Activated CD4-positive, alpha-beta T cell treated with anti-CD3 and anti-CD28 coated beads, Interleukin-2, amount 10 ng/mL, durations not matched to agents 7 days and 5 days (primary cell): ENCODE measurements around the gene FAM83F. TPM values are rescaled to one million over a fixed set of nuclear protein-coding genes. Genes with fewer than 3 reads are reported as not detected.
A peak's percentile ranks its signal among the peaks of the same experiment; 100 is the strongest.

Experiments
- CTCF ChIA-PET: fragments of 350-600 bp; sonication (Branson Sonifier 250); formaldehyde crosslinking; loops from one replicate; lab custom pipeline; 2021; ENCODE audit warnings: antibody characterized with exemption; lab: Charles Lee
- POLR2A ChIA-PET: fragments of 350-600 bp; sonication (Branson Sonifier 250); formaldehyde crosslinking; loops from one replicate; lab custom pipeline; 2021; ENCODE audit warnings: antibody characterized with exemption; lab: Charles Lee
- DNase-seq: peaks from one replicate; pipeline ENCODE4 v3.0.0-alpha.2; 2020
- H3K27ac Mint-ChIP-seq: one replicate; pipeline ENCODE4 v1.8.0; 2021; ENCODE audit warnings: mild to moderate bottlenecking, moderate library complexity, mixed read lengths
- H3K27me3 Mint-ChIP-seq: one replicate; pipeline ENCODE4 v1.8.0; 2021; ENCODE audit warnings: mixed read lengths
- H3K36me3 Mint-ChIP-seq: one replicate; pipeline ENCODE4 v1.8.0; 2021; ENCODE audit warnings: low read depth, mixed read lengths
- H3K4me1 Mint-ChIP-seq: one replicate; pipeline ENCODE4 v1.8.0; 2021; ENCODE audit warnings: mixed read lengths
- H3K4me3 Mint-ChIP-seq: one replicate; pipeline ENCODE4 v1.8.0; 2021; ENCODE audit warnings: mild to moderate bottlenecking, moderate library complexity, mixed read lengths
- H3K9me3 Mint-ChIP-seq: one replicate; pipeline ENCODE4 v1.8.0; 2021; ENCODE audit warnings: mixed read lengths
- total RNA-seq, 2 experiments: library from RNA; stranded (reverse); gene quantifications; one replicate each; pipeline ENCODE4 v1.2.3, GENCODE V29; 2021

Gene FAM83F
- total RNA-seq, 2 experiments from 2014 or later, result 0.04 to 0.05 TPM

GRCh38 chr22:39967996-39968972 lies 26.5 kb upstream of the FAM83F start:
- POLR2A ChIA-PET, result no interaction called here
- Mint-ChIP-seq H3K27ac (peak overlapping the region; percentile 76), H3K36me3 (peaks cover 92% of the 10 kb centered on the region), H3K9me3 (no peaks in the 10 kb centered on the region), H3K4me3 (no peak overlapping the region), H3K27me3 (no peaks in the 10 kb centered on the region), H3K4me1 (peaks cover 1% of the 10 kb centered on the region)
- no peak for DNase-seq
- CTCF ChIA-PET, result interaction anchor here (0.7 to 1.6 kb wide), 4 partner anchors 9 to 159 kb away, joined by 3 to 4 read pairs (median 3); no protein-coding TSS in a partner anchor

- ChIA-PET CTCF (interaction anchor here (0.6 to 1.7 kb wide), 3 partner anchors 8 to 232 kb away, joined by 3 to 5 read pairs (median 3); no protein-coding TSS in a partner anchor), POLR2A (no interaction called here)
- Mint-ChIP-seq H3K27ac (no peak overlapping the region), H3K36me3 (peaks cover 85% of the 10 kb centered on the region), H3K4me1 (no peaks in the 10 kb centered on the region), H3K4me3 (no peak overlapping the region), H3K9me3 (no peaks in the 10 kb centered on the region), H3K27me3 (no peaks in the 10 kb centered on the region)
- DNase-seq, result no peak
These were observed 24.0 kb upstream of the FAM83F start for GRCh38 chr22:39970742-39971141.

GRCh38 chr22:39972641-39973040 lies 22.1 kb upstream of the FAM83F start:
- Mint-ChIP-seq H3K9me3 (no peaks in the 10 kb centered on the region), H3K36me3 (peaks cover 84% of the 10 kb centered on the region), H3K4me1 (peaks cover 3% of the 10 kb centered on the region), H3K4me3 (no peak overlapping the region), H3K27me3 (no peaks in the 10 kb centered on the region), H3K27ac (no peak overlapping the region)
- DNase-seq, result no peak
- POLR2A ChIA-PET, result no interaction called here
- CTCF ChIA-PET, result interaction anchor here (0.6 kb wide), 1 partner anchor 1733 kb away, joined by 4 read pairs; no protein-coding TSS in a partner anchor

- peaks cover 7% of the 10 kb centered on the region for H3K4me1 Mint-ChIP-seq
- H3K27ac Mint-ChIP-seq, result no peak overlapping the region
- no peaks in the 10 kb centered on the region for H3K27me3 Mint-ChIP-seq
- no peak for DNase-seq
- ChIA-PET POLR2A (no interaction called here), CTCF (interaction anchor here (0.7 kb wide), 1 partner anchor 9 kb away, joined by 3 read pairs; no protein-coding TSS in a partner anchor)
- H3K4me3 Mint-ChIP-seq, result no peak overlapping the region
- peaks cover 80% of the 10 kb centered on the region for H3K36me3 Mint-ChIP-seq
- H3K9me3 Mint-ChIP-seq, result no peaks in the 10 kb centered on the region
These were observed 21.1 kb upstream of the FAM83F start for GRCh38 chr22:39973656-39974055.

GRCh38 chr22:39974065-39974464 lies 20.7 kb upstream of the FAM83F start:
- Mint-ChIP-seq H3K27me3 (no peaks in the 10 kb centered on the region), H3K36me3 (peaks cover 76% of the 10 kb centered on the region), H3K27ac (no peak overlapping the region), H3K9me3 (no peaks in the 10 kb centered on the region), H3K4me1 (peaks cover 10% of the 10 kb centered on the region), H3K4me3 (no peak overlapping the region)
- CTCF ChIA-PET, result interaction anchor here (0.7 kb wide), 1 partner anchor 9 kb away, joined by 3 read pairs; no protein-coding TSS in a partner anchor
- no peak for DNase-seq
- POLR2A ChIA-PET, result no interaction called here

- peaks cover 36% of the 10 kb centered on the region for H3K36me3 Mint-ChIP-seq
- ChIA-PET CTCF (interaction anchor here (1.1 kb wide), 1 partner anchor 11 kb away, joined by 3 read pairs; no protein-coding TSS in a partner anchor), POLR2A (no interaction called here)
- DNase-seq, result no peak
- H3K27ac Mint-ChIP-seq, result no peak overlapping the region
- no peak overlapping the region for H3K4me3 Mint-ChIP-seq
- peaks cover 26% of the 10 kb centered on the region for H3K4me1 Mint-ChIP-seq
- no peaks in the 10 kb centered on the region for H3K27me3 Mint-ChIP-seq
- no peaks in the 10 kb centered on the region for H3K9me3 Mint-ChIP-seq
These were observed 15.7 kb upstream of the FAM83F start for GRCh38 chr22:39979048-39979447.

- peaks cover 37% of the 10 kb centered on the region for H3K36me3 Mint-ChIP-seq
- no peak overlapping the region for H3K27ac Mint-ChIP-seq
- CTCF ChIA-PET, result interaction anchor here (1.1 kb wide), 1 partner anchor 10 kb away, joined by 3 read pairs; no protein-coding TSS in a partner anchor
- no peaks in the 10 kb centered on the region for H3K9me3 Mint-ChIP-seq
- H3K4me3 Mint-ChIP-seq, result no peak overlapping the region
- peaks cover 28% of the 10 kb centered on the region for H3K4me1 Mint-ChIP-seq
- POLR2A ChIA-PET, result no interaction called here
- no peaks in the 10 kb centered on the region for H3K27me3 Mint-ChIP-seq
- no peak for DNase-seq
These were observed 15.3 kb upstream of the FAM83F start for GRCh38 chr22:39979458-39979857.

- POLR2A ChIA-PET, result no interaction called here
- Mint-ChIP-seq H3K4me1 (peaks cover 38% of the 10 kb centered on the region), H3K4me3 (no peak overlapping the region), H3K36me3 (peaks cover 30% of the 10 kb centered on the region), H3K27me3 (no peaks in the 10 kb centered on the region), H3K27ac (no peak overlapping the region), H3K9me3 (no peaks in the 10 kb centered on the region)
- CTCF ChIA-PET, result no interaction called here
- DNase-seq, result no peak
These were observed 14.2 kb upstream of the FAM83F start for GRCh38 chr22:39980596-39980995.

- no peaks in the 10 kb centered on the region for H3K9me3 Mint-ChIP-seq
- H3K27me3 Mint-ChIP-seq, result no peaks in the 10 kb centered on the region
- H3K36me3 Mint-ChIP-seq, result peaks cover 6% of the 10 kb centered on the region
- peaks cover 37% of the 10 kb centered on the region for H3K4me1 Mint-ChIP-seq
- CTCF ChIA-PET, result no interaction called here
- no peak for DNase-seq
- H3K4me3 Mint-ChIP-seq, result no peak overlapping the region
- POLR2A ChIA-PET, result no interaction called here
- H3K27ac Mint-ChIP-seq, result no peak overlapping the region
These were observed 11.4 kb upstream of the FAM83F start for GRCh38 chr22:39983346-39983745.

- no peak overlapping the region for H3K27ac Mint-ChIP-seq
- H3K4me3 Mint-ChIP-seq, result no peak overlapping the region
- ChIA-PET POLR2A (no interaction called here), CTCF (no interaction called here)
- H3K36me3 Mint-ChIP-seq, result peaks cover 6% of the 10 kb centered on the region
- H3K9me3 Mint-ChIP-seq, result no peaks in the 10 kb centered on the region
- H3K27me3 Mint-ChIP-seq, result peaks cover 6% of the 10 kb centered on the region
- DNase-seq, result no peak
- H3K4me1 Mint-ChIP-seq, result peaks cover 34% of the 10 kb centered on the region
These were observed 10.7 kb upstream of the FAM83F start for GRCh38 chr22:39984006-39984405.

- Mint-ChIP-seq H3K27ac (no peak overlapping the region), H3K4me1 (peaks cover 28% of the 10 kb centered on the region), H3K27me3 (peaks cover 10% of the 10 kb centered on the region), H3K4me3 (no peak overlapping the region), H3K36me3 (peaks cover 6% of the 10 kb centered on the region), H3K9me3 (no peaks in the 10 kb centered on the region)
- no peak for DNase-seq
- POLR2A ChIA-PET, result no interaction called here
- CTCF ChIA-PET, result no interaction called here
These were observed 10.0 kb upstream of the FAM83F start for GRCh38 chr22:39984746-39985145.

GRCh38 chr22:39985383-39986035 lies 9.2 kb upstream of the FAM83F start:
- DNase-seq, result no peak
- ChIA-PET POLR2A (no interaction called here), CTCF (no interaction called here)
- H3K4me1 Mint-ChIP-seq, result peaks cover 21% of the 10 kb centered on the region
- H3K36me3 Mint-ChIP-seq, result peaks cover 2% of the 10 kb centered on the region
- H3K4me3 Mint-ChIP-seq, result no peak overlapping the region
- no peaks in the 10 kb centered on the region for H3K9me3 Mint-ChIP-seq
- peaks cover 10% of the 10 kb centered on the region for H3K27me3 Mint-ChIP-seq
- no peak overlapping the region for H3K27ac Mint-ChIP-seq
